ENCODE results near the gene RGS6. TPM values are rescaled to one million over a fixed set of nuclear protein-coding genes. Genes with fewer than 3 reads are reported as not detected.

RGS6 gene
- total and polyA plus RNA-seq, 8 donors: 0.12 to 4.1 (median 2.8) TPM

DNA sequence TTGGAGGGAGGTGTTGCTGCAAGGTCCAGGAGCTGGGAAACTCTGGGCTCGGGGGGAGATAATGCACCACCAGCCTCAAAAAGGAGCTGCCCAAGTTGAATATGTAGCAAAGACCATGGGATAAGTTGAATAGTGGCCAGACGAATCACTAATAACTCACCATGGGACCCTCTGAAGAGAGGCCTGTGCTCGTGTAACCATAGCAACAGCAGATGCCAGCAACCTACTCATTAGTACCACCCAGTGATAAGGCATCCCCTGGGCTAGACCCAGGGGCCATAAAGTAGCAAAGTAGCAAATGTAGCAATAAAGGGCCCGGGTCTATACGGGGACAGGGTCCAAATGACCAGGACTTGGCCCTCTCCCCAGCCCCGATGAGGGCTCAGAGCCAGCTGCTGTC is 633.7 kb downstream of the RGS6 start:
- Histone ChIP-seq H3K9me3 (no peaks in the 10 kb centered on the region), H3K4me3 (no peak overlapping the region), H3K27me3 (no peaks in the 10 kb centered on the region), H3K36me3 (no peaks in the 10 kb centered on the region), H3K27ac (no peak overlapping the region), H3K4me1 (no peaks in the 10 kb centered on the region)
- intact Hi-C loops (cut with DNase I): no loop called here
- DNase-seq (no peak), ATAC-seq (no peak)
- TF ChIP-seq, protein P1, sequence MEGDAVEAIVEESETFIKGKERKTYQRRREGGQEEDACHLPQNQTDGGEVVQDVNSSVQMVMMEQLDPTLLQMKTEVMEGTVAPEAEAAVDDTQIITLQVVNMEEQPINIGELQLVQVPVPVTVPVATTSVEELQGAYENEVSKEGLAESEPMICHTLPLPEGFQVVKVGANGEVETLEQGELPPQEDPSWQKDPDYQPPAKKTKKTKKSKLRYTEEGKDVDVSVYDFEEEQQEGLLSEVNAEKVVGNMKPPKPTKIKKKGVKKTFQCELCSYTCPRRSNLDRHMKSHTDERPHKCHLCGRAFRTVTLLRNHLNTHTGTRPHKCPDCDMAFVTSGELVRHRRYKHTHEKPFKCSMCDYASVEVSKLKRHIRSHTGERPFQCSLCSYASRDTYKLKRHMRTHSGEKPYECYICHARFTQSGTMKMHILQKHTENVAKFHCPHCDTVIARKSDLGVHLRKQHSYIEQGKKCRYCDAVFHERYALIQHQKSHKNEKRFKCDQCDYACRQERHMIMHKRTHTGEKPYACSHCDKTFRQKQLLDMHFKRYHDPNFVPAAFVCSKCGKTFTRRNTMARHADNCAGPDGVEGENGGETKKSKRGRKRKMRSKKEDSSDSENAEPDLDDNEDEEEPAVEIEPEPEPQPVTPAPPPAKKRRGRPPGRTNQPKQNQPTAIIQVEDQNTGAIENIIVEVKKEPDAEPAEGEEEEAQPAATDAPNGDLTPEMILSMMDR (IDR thresholded peaks at IDR 0.05): no peak

DNA sequence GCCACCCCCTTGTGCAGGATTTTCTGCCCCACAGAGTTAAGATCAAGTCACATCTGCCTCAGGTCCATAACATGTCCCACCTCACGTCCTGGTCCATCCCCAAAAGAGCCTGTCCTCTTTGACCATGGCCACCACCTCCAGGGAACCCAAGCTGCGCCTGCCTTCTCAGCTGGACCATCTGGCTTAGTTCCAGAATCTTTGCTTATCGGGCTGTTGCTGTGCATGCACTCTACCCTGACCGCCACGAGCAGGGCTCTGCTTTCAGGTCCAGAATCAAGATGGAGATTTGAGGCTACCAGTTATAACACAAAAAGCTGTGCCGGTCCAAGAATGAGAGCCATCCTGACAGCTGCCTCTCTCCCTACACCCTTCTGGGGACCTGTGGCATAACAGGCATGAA is 635.0 kb downstream of the RGS6 start:
- Histone ChIP-seq H3K4me1 (no peaks in the 10 kb centered on the region), H3K4me3 (no peak overlapping the region), H3K9me3 (no peaks in the 10 kb centered on the region), H3K27ac (no peak overlapping the region), H3K27me3 (peaks cover 0 to 7% of the 10 kb centered on the region in 2 donors), H3K36me3 (no peaks in the 10 kb centered on the region)
- TF ChIP-seq, protein P1 (IDR thresholded peaks at IDR 0.05): no peak
- ATAC-seq (no peak), DNase-seq (no peak)
- intact Hi-C loops (cut with DNase I): no loop called here

DNA sequence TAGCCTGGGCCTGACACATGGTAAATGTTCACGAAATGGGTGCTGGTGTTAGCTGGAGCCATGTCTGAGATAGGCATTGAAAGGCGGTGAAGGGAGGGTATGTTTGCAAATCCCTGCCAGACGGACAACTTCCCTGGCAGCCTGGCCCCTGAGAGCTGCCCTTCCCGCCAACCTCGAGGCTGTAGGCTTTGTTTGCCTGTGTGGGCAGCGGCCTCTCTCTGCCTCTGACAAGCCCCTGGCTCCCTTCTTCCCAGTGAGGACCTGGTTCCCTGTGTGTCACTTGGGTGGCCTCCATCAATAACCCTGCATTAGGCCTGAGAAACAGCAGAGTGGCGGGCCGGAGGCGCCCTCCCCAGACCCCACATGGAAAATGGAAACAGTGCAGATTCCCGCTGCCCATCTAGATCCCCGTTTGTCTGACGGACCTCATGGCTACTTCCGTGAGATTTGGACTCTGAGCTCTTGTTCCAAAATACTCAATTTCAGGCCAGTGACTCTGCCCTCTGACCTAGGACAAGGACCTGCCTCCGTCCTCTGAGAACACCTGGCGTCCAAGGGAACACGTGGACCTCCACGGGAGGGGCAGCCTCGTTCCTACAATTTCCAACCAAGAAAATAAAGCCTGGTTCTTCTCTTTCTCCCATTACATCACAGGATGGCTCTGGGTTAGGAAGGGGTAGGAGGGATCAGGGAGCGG is 636.2 kb downstream of the RGS6 start:
- TF ChIP-seq, protein P1 (IDR thresholded peaks at IDR 0.05): no peak
- ATAC-seq: no peak
- H3K27ac ChIP-seq: no peak overlapping the region
- intact Hi-C loops (cut with DNase I): no loop called here
- no peak overlapping the region for H3K4me3 ChIP-seq
- H3K36me3 ChIP-seq: no peaks in the 10 kb centered on the region
- H3K27me3 ChIP-seq: peaks cover 0 to 7% of the 10 kb centered on the region in 2 donors
- H3K9me3 ChIP-seq: no peaks in the 10 kb centered on the region
- no peak for DNase-seq
- no peaks in the 10 kb centered on the region for H3K4me1 ChIP-seq

DNA sequence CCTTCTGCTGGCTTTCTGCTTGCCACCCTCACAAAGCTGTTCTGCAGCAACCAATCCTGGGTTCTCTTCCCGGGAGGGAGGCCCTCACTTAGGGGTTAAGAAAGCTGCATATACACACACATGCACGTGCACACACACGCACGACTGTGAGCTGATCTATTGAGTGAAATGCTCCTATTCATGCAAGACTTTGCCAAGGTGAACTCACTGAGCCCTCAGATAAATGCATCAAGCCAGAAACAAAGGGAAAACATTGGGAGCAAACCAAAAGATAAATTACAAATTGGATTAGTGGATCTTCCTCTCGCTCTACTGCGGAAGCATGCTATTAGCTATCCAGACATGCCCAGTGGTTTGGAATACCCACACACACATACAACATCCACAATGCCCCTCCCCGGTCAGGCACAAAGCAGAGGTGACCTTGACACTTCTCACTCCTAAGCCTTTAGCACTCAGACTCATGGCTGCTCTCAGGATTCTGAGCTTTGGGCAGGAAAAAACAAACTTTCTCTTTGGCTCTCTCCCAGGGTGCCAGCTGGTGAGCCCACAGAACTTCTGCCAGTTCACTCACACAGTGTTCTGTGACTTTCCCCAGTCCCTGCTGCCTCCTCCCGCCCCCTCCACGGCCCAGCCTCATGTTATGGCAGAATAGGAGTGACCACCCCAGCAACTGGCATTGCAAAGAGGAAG is 641.6 kb downstream of the RGS6 start:
- Histone ChIP-seq H3K4me1 (no peaks in the 10 kb centered on the region), H3K27me3 (peaks cover 0 to 7% of the 10 kb centered on the region in 2 donors), H3K27ac (no peak overlapping the region), H3K4me3 (no peak overlapping the region), H3K36me3 (no peaks in the 10 kb centered on the region), H3K9me3 (no peaks in the 10 kb centered on the region)
- intact Hi-C loops (cut with DNase I): no loop called here
- TF ChIP-seq, protein P1 (IDR thresholded peaks at IDR 0.05): no peak
- DNase-seq (no peak), ATAC-seq (no peak)

DNA sequence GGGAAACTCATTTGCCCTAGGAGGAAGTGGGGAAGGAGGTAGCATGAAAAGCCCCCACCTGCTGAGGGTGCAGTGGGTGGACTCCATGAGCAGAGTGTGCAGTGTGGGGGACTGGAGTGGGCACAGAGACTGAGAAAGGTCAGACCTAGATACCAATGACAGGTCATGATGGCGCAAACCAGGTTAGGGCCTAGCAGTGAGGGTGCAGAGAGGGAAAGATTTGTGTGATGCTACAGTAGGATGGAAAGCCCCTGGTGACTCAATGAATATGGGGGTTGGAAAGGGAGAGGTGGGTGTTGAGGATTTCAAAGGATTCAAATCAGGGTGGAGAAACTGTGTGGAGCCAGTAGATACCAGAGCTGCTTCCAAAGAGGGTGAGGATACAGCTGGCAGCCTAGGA is 642.5 kb downstream of the RGS6 start:
- H3K27ac ChIP-seq: no peak overlapping the region
- no peak overlapping the region for H3K4me3 ChIP-seq
- H3K9me3 ChIP-seq: no peaks in the 10 kb centered on the region
- peaks cover 0 to 7% of the 10 kb centered on the region in 2 donors for H3K27me3 ChIP-seq
- no peaks in the 10 kb centered on the region for H3K4me1 ChIP-seq
- TF ChIP-seq, protein P1 (IDR thresholded peaks at IDR 0.05): no peak
- ATAC-seq (no peak), DNase-seq (no peak)
- no peaks in the 10 kb centered on the region for H3K36me3 ChIP-seq
- intact Hi-C loops (cut with DNase I): no loop called here

Data from left lung (tissue), 10 donors.